Fibroblast of lung (primary cell): ENCODE results near the gene AKAP8. TPM values are rescaled to one million over a fixed set of nuclear protein-coding genes. Genes with fewer than 3 reads are reported as not detected.
A peak's percentile ranks its signal among the peaks of the same experiment; 100 is the strongest.
"Not testable (repeated sequence)": the region's sequence is repeated elsewhere in the genome, so short reads cannot be mapped to it uniquely, and the experiment has no call there.

Experiments used
- DNase-seq, 2 donors: peaks; one replicate each; pipeline versions ENCODE4 v3.0.0 to v3.0.0-alpha.2; 2010; ENCODE audit warnings: low read depth in 2 of 2
- H2AFZ ChIP-seq: 2 replicates; pipeline ENCODE4 v1.5.1; 2012; ENCODE audit warnings: low read length, control low read depth, inconsistent platforms
- H3K27ac ChIP-seq: 2 replicates; pipeline ENCODE4 v1.5.1; 2011; ENCODE audit warnings: low read length, control low read depth; ENCODE audit not compliant: insufficient read depth
- H3K27me3 ChIP-seq: 2 replicates; pipeline ENCODE4 v1.5.1; 2011; ENCODE audit warnings: mild to moderate bottlenecking, low read length; ENCODE audit not compliant: control insufficient read depth, insufficient read depth
- H3K36me3 ChIP-seq: 2 replicates; pipeline ENCODE4 v1.5.1; 2011; ENCODE audit warnings: low read length; ENCODE audit not compliant: control insufficient read depth, insufficient read depth
- H3K4me1 ChIP-seq: 2 replicates; pipeline ENCODE4 v1.5.1; 2011; ENCODE audit warnings: low read length; ENCODE audit not compliant: control insufficient read depth, insufficient read depth; ENCODE audit errors: extremely low read depth
- H3K4me2 ChIP-seq: 2 replicates; pipeline ENCODE4 v1.5.1; 2011; ENCODE audit warnings: low read length, control low read depth; ENCODE audit not compliant: insufficient read depth; ENCODE audit errors: extremely low read depth
- H3K4me3 ChIP-seq, 4 experiments: fragments of 200-600 bp in 1 of 4; sonication (generic) in 1 of 4; replicated peaks in 1 of 4; 2 replicates each; pipeline ENCODE4 v1.5.1; 2011 to 2016; ENCODE audit warnings: low read length in 4 of 4, low read depth in 3 of 4, mild to moderate bottlenecking in 3 of 4, control low read depth in 2 of 4, inconsistent platforms in 1 of 4, mixed read lengths in 1 of 4; ENCODE audit not compliant: insufficient read depth in 1 of 4; ENCODE audit errors: control extremely low read depth in 1 of 4
- H3K79me2 ChIP-seq: 2 replicates; pipeline ENCODE4 v1.5.1; 2012; ENCODE audit warnings: mild to moderate bottlenecking, low read length, inconsistent platforms; ENCODE audit not compliant: control insufficient read depth, insufficient read depth
- H3K9ac ChIP-seq: 2 replicates; pipeline ENCODE4 v1.5.1; 2011; ENCODE audit warnings: mild to moderate bottlenecking, low read length, control low read depth; ENCODE audit not compliant: insufficient read depth
- H3K9me3 ChIP-seq: 2 replicates; pipeline ENCODE4 v1.5.1; 2012; ENCODE audit warnings: low read depth, low read length; ENCODE audit not compliant: control insufficient read depth, insufficient read depth
- H4K20me1 ChIP-seq: 2 replicates; pipeline ENCODE4 v1.5.1; 2011; ENCODE audit warnings: low read length; ENCODE audit not compliant: control insufficient read depth, insufficient read depth; ENCODE audit errors: extremely low read depth
- EZH2 ChIP-seq: IDR thresholded peaks from 2 replicates; pipeline ENCODE4 v1.5.1; 2012; ENCODE audit warnings: low read length, control low read depth, mild to moderate bottlenecking; ENCODE audit errors: missing control alignments
- polyA plus RNA-seq, 2 donors: library from polyadenylated mRNA; depleted of rRNA in 1 of 2; stranded (reverse) in 1 of 2; unstranded in 1 of 2; fragments of >200 nt; gene quantifications; 2 replicates each; pipeline ENCODE4 v1.2.1, GENCODE V29; 2011 to 2012; ENCODE audit warnings: missing spikeins in 1 of 2
- total RNA-seq: library from RNA; depleted of rRNA; stranded (reverse); fragments of >200 nt; gene quantifications from 2 replicates; pipeline ENCODE4 v1.2.1, GENCODE V29; 2014
- TF ChIP-seq, protein P1 (sequence below), 2 donors: IDR thresholded peaks in 1 of 2; conservative IDR thresholded peaks in 1 of 2; 1 replicate in 1 of 2; 2 replicates in 1 of 2; pipeline ENCODE4 v1.5.1; 2011 to 2012; ENCODE audit warnings: low read length in 2 of 2, control low read depth in 1 of 2, inconsistent platforms in 1 of 2, low read depth in 1 of 2, mild to moderate bottlenecking in 1 of 2

AKAP8 gene
- total and polyA plus RNA-seq, 2 donors (not counting 1 experiment from before 2014, with no cell fraction given) = 9.9 to 13.0 TPM

- H3K9ac ChIP-seq = no peak overlapping the region
- no peaks in the 10 kb centered on the region for H3K4me1 ChIP-seq
- no peaks in the 10 kb centered on the region for H3K9me3 ChIP-seq
- H4K20me1 ChIP-seq = no peaks in the 10 kb centered on the region
- TF ChIP-seq EZH2 = no peak
- TF ChIP-seq, protein P1, sequence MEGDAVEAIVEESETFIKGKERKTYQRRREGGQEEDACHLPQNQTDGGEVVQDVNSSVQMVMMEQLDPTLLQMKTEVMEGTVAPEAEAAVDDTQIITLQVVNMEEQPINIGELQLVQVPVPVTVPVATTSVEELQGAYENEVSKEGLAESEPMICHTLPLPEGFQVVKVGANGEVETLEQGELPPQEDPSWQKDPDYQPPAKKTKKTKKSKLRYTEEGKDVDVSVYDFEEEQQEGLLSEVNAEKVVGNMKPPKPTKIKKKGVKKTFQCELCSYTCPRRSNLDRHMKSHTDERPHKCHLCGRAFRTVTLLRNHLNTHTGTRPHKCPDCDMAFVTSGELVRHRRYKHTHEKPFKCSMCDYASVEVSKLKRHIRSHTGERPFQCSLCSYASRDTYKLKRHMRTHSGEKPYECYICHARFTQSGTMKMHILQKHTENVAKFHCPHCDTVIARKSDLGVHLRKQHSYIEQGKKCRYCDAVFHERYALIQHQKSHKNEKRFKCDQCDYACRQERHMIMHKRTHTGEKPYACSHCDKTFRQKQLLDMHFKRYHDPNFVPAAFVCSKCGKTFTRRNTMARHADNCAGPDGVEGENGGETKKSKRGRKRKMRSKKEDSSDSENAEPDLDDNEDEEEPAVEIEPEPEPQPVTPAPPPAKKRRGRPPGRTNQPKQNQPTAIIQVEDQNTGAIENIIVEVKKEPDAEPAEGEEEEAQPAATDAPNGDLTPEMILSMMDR (conservative IDR thresholded peaks at IDR 0.05 in 1 of 2, IDR thresholded peaks at IDR 0.05 in 1 of 2; ENCODE audit: low read depth in 1 of 2, low read length in 2 of 2) = no peak
- H3K4me3 ChIP-seq = no peak overlapping the region
- H2AFZ ChIP-seq = no peak overlapping the region
- H3K79me2 ChIP-seq = no peaks in the 10 kb centered on the region
- H3K36me3 ChIP-seq = peaks cover 37% of the 10 kb centered on the region
- no peak overlapping the region for H3K27ac ChIP-seq
- H3K4me2 ChIP-seq = no peak overlapping the region
- no peaks in the 10 kb centered on the region for H3K27me3 ChIP-seq
- DNase-seq = no peak
Observed at GRCh38 chr19:15365264-15365663, 14.3 kb downstream of the AKAP8 start.

DNA sequence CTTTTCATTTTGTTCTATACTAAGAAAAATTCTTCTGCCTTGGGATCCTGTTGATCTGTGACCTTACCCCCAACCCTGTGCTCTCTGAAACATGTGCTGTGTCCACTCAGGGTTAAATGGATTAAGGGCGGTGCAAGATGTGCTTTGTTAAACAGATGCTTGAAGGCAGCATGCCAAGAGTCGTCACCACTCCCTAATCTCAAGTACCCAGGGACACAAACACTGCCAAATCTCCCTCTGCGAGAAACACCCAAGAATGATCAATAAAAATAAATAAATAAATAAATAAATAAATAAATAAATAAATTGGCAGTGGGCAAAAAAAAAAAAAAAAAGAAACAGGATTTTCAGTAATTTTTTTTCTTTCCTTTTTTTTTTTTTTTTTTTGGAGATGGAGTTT lies 15.8 kb downstream of the AKAP8 start:
- not testable (repeated sequence) for H3K4me3 ChIP-seq, H3K4me2 ChIP-seq, H3K27ac ChIP-seq, H4K20me1 ChIP-seq, H3K4me1 ChIP-seq, H3K27me3 ChIP-seq, H3K79me2 ChIP-seq, H2AFZ ChIP-seq, H3K9me3 ChIP-seq, H3K9ac ChIP-seq
- H3K36me3 ChIP-seq = peaks cover 28% of the 10 kb centered on the region
- peak in 1 of 2 donors; percentile 34 for DNase-seq

DNA sequence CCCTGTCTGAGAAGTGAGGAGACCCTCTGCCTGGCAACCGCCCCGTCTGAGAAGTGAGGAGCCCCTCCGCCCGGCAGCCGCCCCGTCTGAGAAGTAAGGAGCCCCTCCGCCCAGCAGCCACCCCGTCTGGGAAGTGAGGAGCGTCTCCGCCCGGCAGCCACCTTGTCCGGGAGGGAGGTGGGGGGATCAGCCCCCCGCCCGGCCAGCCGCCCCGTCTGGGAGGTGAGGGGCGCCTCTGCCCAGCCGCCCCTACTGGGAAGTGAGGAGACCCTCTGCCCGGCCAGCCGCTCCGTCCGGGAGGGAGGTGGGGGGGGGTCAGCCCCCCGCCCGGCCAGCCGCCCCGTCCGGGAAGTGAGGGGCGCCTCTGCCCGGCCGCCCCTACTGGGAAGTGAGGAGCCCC lies 16.5 kb downstream of the AKAP8 start:
- not testable (repeated sequence) for H4K20me1 ChIP-seq, H3K79me2 ChIP-seq, H3K9ac ChIP-seq, H3K9me3 ChIP-seq, H2AFZ ChIP-seq, H3K4me3 ChIP-seq, DNase-seq, H3K4me1 ChIP-seq, H3K27me3 ChIP-seq, H3K27ac ChIP-seq, H3K4me2 ChIP-seq
- H3K36me3 ChIP-seq = peaks cover 24% of the 10 kb centered on the region

DNA sequence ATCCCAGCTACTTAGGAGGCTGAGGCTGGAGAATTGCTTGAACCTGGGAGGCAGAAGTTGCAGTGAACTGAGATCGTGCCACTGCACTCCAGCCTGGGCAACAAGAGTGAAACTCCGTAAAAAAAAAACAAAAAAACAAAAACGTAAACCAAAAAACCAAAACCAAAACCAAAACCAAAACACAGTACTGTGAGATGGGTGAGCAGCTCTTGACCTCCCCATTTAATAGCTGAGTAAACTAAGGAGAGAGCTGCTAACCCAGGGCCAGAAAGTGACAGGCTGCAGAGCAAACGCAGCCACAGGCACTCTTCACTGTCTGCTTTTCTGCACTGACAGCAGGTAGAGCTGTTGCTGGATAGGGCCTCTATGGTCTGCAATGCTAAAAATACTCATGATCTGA lies 19.6 kb downstream of the AKAP8 start:
- H3K4me3 ChIP-seq, H3K4me1 ChIP-seq, H4K20me1 ChIP-seq, H3K9ac ChIP-seq, H3K9me3 ChIP-seq, H3K27me3 ChIP-seq, H3K27ac ChIP-seq, DNase-seq, H2AFZ ChIP-seq, H3K4me2 ChIP-seq, H3K79me2 ChIP-seq: not testable (repeated sequence)
- peaks cover 18% of the 10 kb centered on the region for H3K36me3 ChIP-seq
